ENCODE measurements around the gene BEST3.
"Not testable (repeated sequence)": the region's sequence is repeated elsewhere in the genome, so short reads cannot be mapped to it uniquely, and the experiment has no call there.

The BEST3 gene

DNA sequence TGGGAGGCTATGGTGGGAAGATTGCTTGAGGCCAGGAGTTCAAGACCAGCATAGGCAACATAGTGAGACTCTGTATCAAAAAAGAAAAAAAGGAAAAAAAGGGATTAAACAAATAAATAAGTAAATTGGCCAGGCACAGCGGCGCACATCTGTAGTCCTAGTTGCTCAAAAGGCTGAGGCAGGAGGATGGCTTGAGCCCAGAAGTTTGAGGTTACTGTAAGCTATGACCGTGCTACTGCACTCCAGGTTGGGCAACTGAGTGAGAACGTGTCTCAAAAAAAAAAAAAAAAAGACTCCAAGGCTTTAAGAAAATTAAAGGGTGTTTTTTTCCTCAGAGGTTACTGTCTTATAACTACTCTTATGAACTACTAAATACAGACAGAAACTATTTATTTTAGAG lies 11.7 kb downstream of the BEST3 start:
- no peak for DNase-seq

DNA sequence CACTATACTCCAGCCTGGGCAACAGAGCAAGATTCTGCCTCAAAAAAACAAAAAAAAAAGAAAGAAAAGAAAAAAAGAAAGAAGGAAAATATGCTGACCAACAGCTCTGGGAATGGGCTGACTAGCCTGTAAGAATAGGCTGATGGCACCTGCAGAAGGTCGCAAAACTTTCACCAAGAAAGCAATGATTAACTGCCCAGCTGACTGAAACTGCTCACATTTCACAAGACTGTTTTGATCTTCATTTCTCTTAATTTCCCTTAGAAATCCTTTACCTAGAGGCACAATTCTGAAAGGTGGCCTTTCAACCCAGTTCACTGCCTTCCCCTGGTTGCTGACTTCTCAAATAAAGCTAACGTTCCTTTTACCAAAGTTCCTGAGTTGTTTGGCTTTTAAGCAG lies 12.4 kb downstream of the BEST3 start:
- no peak for DNase-seq

DNA sequence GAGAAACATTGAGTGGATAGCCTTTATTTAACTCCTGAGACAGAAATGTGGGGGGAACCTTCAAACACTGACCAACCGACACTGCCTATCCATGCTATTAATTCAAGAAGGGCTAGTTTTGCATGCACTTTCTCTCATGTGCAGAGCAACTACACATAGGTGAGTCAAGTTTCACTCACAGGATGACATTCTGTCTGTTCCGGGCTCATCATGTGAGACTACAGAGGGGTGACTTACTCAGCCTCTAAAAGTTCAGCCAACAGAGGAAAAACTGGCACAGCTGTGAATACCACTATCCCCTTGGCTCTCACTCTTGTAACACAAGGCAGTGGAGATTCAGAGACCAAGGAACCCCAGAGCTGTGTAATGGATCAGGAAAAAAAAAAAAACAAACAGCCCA lies 13.3 kb downstream of the BEST3 start:
- DNase-seq = no peak

DNA sequence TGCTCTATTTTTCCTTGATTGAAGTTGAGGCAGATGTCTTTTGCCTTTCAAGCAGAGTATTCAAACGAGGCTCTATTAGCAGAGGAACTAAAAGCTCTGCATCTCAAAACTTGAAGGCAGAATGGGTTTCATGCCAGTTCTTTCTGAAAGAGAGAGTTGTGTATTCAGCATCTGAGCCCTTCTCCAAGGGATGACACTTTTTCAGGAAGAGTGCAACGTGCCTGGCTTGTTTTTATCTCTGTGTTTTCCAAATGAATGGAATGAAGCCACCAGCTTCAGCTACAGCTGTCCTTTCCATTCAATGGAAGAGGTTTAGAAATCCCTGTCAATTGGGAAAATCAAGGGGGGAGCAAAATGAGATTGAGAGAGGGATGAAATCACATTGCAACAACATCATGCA lies 14.6 kb downstream of the BEST3 start:
- DNase-seq = no peak

DNA sequence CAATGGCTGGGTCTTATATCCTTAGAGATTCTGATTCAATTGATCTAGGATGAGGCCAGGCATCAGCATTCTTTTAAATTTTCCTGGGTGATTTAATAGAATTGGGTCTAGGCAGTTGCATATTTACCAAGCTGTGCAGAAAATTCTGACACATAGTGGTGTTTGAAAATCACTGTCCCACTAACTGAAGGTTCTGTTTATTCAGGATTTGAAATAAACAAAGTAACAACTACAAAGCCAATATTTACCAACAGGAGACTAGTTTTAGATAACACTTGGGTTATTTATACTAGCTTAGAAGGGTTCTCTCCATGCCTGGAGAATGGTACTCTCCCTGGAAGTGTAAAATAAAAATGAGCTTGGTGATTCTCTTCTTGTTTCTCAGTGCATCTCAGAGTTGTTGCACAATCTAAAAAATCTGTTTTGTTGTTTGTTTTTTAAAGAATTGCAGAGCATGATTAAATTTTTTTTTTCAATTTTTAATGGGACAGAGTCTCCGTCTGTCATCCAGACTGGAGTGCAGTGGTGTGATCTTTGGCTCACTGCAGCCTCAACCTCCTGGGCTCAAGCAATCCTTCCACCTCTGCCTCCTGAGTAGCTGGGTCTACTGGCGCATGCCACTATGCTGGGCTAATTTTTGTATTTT lies 16.9 kb downstream of the BEST3 start:
- DNase-seq = no peak

DNA sequence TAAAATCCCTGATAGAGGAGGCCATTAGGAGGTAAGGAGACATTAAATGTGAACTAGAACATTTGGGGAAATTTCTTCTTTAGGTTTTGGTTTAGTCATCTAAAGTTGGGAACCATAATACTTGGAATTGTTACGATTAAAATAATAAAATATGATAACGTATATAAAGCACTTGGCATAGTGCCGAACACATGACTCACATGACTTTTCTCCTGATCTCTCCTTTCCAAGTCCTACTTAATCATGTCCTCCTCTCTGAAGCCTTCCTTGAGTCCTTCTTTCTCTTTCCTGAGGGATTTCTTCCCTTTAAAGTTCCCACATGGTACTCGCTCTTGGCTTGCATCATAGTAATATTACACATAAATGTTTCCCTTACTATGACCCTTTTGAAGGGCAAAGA lies 20.0 kb downstream of the BEST3 start:
- no peak for DNase-seq

DNA sequence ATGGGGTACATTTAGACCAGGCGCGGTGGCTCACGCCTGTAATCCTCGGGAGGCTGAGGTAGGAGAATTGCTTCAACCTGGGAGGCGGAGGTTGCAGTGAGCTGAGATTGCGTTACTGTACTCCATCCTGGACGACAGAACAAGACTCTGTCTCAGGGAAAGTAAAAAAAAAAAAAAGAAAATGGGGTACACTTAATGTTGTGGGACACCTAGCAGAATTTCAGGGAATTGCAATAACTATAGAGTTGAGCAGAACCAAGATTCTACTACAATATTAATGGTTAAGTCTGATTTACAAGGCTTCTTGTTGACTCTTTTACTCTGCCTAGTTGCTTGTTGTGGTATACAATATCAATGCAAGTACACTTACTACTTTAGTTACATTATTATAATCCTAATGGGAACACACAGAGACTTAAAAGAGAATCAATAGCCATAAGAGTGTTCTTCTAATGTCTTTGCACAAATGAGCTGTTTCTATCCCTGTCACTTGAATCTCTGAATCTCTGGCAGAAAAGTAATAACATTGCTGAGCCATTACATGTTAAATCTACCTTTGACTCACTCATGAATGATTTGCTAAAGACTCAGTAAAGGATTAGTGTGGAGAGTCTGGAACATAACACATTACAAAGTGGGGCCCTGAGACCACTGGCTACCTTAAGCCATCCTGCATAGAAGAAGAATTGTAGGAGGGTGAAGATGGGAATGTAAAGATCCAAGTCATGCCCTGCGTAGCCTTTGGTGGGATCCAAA lies 22.7 kb downstream of the BEST3 start:
- no peak for DNase-seq

DNA sequence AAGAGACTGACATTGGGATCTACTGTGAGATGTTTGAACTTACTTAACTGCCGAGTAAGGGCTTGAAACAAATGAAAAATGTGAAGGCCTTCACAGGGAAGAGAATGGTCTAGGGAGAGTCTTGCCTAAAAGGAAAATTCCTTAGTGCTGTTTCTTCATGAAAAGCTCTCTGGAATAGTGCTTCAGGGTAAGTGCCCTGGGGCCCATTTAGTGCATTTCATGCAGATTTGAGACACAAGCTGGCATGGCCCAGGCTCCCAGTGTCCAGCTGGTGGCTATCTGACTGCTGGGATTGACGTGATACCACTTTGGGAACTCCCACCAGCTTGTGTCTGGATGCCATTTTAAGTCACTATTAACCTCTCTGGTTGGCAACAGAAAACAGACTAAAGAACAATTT lies 26.9 kb downstream of the BEST3 start:
- no peak for DNase-seq

DNA sequence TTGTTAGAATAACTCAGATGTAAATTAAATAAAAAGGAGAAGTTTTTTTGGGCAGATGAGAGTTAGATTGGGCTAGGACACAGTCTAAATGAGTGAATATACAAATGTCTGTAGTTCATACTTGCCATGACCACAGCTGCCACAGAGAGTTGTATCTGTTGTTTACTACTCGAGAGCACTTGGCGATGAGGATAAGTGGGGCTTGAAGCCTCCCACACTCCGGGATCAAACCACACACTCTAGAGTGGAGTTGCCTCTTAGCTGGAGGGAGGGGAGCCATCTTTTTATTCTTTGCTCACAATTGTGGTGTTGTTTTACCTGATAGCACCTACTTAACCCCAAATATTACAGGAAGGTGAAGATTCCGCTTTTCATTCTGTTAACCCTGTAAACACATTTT lies 27.5 kb downstream of the BEST3 start:
- peak; percentile 77 to 83 for DNase-seq

DNA sequence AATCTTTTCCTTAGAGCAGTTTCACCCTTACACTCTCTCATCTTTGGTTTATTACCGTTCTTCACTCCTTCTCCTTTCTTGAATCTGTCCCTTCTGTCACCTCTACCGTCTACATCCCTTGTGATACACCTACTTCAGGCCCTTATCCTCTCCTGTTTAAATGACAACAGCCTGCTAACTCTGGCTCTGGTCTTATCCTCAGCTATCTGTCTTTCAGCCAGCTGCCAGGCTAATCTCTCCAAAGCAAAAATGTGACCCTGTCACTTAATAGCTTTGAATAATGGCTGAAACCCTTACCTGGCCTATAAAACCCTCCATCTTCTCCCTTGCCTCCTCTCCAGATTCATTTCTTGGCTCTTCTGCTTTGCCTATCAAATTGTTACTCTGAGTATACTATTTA lies 32.3 kb downstream of the BEST3 start:
- DNase-seq = no peak

DNA sequence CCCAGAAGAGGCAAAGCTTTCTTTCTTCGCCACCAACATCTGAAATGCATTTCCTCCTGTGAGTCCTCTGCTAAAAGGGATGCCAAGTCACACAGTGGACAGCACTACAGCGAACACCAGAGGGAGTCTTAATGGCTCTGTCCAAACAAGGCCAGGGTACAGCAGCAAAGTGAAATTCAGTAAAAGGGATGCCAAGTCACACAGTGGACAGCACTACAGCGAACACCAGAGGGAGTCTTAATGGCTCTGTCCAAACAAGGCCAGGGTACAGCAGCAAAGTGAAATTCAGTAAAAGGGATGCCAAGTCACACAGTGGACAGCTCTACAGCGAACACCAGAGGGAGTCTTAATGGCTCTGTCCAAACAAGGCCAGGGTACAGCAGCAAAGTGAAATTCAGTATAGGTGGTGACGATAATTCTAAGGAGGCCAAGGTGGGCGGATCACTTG lies 34.1 kb downstream of the BEST3 start:
- DNase-seq = not testable (repeated sequence)

DNA sequence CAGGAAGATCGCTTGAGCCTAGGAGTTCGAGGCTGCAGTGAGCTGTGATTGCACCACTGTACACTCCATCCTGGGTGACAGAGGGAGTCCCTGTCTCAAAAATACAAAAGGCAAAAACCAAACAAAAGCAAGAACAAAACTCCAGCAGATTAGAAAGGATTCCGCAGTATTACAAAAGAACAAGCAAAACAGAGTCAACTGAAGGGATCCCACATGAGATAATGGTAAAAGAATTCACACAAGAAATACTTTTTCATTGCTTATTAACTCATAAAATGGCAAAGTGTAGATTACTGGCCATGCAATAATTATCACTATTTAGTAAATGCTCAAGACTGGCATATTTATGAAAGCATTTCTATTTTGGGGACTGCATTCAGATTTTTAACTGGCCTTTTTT lies 35.4 kb downstream of the BEST3 start:
- DNase-seq = no peak

DNA sequence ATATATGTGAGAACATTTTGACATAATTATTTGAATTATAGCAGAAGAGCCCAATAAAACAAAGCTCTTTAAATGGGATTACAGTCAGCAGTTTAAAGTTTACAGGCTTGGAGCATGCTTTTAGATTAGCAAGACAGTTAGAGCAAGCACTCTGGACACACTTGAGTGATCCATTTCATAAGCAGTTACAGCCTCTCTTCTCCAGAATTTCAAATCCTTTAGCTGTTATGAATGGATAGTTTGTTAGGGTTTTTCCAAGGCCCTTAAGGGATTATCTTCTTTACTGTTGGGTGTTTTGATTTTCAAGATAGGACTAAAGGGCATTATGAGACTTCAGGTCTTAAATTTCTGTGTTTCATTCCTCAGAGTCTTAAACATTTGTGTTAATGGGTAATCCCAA lies 36.3 kb downstream of the BEST3 start:
- no peak for DNase-seq

DNA sequence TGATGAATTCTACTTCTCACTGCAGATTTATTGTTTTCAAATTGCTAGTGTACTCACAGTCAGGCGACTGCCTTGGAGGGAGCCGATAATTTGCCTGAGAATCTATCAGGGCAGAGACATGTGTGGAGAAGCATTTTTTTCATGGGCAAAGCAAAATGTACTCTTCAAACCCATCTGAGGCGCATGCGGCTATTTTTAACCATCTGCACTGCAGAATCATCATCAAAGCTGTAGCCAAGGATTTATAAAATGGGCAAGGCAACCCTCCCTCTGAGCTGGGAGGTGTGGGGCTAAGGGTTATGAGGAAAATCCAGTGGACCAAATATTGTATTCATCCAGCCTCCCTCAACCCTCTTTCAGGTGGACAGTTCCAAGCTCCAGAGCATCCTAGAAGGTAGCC lies 37.7 kb downstream of the BEST3 start:
- no peak for DNase-seq

DNA sequence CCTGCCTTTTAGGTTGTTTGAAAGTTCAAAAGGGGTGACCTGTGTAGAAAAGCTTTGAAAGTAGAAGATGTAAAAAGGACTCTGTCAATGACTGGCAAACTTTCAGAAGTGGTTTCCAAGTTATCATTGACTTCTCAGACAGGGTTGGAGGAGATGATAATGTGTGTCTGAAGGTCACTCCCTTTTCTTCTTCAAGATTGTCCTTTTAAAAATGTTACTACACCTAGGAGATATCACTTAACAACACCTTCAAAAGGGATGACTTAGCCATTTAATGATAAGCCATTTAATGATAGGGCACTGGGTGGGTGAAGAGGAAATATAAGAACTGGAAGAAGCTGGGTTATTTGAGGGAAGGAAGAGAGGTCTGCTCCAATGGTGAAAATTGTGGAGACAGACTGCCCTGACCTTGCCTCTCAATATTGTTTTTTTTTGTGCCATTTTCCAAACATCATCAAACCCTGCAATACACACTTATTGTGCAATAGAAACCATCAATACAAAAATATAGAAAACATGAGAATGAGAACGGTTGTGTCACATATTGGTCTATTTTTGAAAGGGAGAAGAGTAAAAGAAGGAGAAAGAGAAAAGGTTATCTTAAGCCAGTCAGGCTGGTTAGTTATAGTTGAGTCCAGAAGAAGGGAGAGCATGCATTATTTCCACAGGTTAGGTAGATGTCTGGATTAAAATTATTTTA lies 38.8 kb downstream of the BEST3 start:
- no peak for DNase-seq

DNA sequence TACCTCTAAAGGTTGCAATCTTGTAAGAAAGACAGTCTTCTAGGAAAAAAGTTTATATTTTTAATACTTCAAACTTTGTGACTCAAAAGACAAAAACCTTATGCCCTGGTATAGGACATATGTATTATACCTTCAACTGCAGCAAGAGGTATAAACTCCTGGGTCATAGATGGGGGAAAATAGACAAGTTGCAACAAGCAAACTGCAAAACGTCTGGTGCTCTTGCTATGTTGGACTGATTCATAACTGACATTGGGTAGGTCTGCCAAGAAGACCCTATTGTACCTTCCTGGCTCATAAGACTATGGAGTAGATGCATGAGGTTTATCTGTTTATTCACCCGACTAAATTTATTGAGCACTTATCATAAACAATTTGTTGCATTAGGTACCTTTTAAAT lies 40.9 kb downstream of the BEST3 start:
- DNase-seq = no peak

DNA sequence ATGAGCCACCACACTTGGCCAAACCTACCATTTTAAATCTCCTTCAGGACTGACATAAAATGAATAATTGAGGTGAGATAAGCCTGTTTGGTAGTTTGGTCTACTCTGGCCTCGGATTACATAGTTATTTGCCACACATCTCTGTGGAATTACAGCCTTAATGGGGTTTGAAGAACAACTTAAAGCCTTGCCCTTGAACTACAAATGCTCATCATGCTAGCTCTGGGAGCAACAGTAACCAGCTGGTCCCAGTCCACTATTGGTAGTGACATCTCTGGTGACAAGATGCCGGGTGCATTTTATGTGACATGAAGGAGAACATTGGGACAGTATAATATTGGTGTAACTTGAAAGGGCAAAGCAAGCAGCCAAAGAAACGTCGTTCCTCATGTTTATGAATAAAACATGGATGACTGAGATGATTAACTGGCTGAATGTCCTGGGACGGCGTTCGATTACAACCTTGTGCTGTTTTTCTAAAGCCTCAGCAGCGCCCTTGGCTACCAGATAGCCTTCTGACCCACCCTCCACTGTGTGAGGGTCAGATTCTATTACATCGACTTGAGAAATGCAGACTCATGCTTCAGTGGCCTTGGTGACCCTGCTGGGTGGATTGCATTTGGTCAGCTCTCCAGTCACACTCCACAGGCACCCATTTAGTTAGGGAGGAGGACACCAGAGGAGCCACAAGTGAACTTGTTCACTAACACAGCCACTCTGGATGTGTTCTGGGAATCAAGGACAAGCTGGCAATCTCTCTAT lies 41.5 kb downstream of the BEST3 start:
- no peak for DNase-seq

DNA sequence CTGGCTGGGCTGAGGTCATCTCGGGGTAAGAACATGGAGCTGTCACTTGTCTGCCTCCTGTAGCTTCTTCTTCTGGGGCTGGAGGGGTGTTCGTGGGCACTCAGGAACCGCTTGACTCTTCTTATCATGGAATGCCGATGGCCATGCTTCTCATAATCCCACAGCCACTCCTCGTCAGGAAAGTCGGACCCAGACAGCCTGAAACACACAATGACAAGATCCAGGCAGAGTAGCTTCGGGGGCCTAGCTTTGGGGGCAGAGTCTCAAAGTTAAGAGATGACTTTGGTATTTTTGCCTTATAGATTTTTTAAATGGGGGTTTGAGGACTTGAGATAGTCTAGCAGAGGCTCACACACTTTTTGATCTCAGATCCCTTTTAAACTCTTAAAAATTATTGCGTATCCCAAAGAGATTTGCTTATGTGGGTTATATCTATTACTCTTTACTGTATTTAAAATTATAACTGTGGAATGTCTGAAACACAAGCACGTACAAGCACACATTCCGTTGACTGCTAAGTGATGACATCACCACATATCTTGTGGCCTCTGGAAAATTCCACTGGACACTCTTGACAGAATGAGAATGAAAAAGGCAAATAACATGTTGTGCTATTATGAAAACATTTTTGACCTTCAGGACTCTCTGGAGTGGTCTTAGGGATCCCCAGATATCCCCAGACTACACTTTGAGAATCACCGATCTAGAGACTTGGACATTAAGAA lies 43.3 kb downstream of the BEST3 start:
- no peak for DNase-seq

DNA sequence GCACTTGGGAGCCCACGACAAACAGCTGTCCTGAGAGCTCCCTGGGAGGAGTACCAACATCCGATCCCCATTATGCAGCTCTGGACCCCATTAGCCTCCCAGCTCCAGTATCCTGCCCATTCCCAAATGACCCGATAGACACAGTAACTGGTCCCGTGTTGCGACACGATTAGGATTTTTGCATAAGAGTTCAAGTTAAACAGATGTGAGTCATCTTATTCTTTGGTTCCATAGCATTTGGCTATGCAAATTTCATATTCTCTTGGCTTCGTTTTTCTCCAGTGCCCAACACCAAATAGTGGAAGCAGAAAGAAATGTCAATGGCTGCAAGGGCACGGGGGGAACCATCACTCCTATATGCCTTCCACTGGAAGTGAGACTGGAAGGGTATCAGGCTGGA lies 45.4 kb downstream of the BEST3 start:
- no peak for DNase-seq

DNA sequence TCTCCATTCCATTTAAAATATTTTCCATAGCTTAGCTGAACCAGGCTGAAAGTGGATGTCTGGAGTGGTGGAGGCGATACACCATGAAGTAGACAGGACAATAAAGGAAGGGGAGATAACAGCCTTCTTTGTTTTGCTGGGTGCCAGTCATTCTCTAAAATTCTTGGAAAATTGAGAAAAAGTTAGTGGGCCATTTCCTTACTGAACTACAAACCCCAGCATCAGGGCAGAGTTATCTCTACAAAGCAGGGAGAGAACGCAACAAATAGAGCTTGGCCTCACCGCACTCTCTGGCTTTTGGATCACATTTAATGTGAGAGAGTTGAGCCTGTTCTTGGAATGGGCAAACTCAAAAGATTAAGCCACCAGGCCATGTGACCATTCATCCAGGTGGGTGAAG lies 47.2 kb downstream of the BEST3 start:
- no peak for DNase-seq

DNA sequence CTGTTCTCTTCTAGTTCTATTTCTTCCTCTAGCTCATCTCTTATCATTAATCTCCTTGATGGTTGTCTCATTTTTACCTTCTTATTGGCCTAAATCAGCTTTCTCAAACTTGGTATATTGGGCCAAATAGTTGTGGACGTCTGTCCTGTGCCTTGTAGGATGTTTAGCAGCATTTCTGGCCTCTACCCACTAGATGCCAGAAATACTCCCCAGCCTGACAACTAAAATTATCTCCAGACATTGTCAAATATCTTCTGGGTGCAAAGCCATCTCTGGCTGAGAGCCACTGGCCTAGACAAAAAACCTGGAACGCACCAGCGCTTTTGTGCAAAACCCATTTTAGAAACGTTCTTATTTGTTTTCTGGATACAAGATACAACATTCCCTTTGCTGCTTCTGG lies 49.6 kb downstream of the BEST3 start:
- DNase-seq = no peak

DNA sequence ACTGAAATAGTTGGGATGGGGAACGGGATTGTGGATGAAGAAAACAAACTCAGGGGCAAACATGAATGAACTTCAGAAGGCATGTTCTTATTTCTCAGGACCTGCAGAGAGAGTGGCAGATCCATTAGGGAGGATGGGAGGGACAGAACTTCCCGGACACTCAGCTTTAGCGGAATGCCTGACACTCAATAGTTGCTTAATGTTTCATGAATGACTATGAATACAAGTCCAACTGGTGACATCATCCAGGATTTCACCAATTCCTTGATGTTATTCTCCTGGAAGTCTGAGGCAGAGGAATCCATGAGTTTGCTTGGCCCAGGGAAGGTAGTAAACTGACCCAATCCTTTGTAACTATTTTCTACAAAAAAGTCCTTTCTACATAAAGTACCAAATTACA lies 50.6 kb downstream of the BEST3 start:
- DNase-seq = no peak

DNA sequence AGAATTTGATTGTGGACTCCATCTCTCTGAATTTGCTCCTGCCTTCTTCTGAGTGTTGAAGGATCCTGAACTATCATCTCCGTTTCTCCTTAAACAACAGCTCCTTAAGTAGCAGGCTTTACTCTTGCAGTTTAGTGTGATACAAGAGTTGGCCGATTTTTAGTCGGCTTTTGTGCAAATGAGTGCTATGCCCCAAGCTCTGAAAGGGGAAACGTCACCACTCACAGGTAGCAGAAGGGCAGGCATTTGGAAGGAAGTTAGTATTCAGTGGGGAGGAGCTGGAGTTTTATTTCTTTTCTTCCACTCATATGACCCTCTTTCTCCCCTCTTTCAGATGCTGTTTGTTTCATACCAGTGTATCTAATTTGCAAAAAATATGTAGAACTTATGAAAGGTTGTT lies 51.9 kb downstream of the BEST3 start:
- DNase-seq = no peak
